Right lobe of liver (tissue), 4 donors: ENCODE measurements around the gene BAHD1.

ENCODE experiments used
- POLR2A ChIP-seq: fragments of 450-650 bp; IDR thresholded peaks from one replicate; pipeline ENCODE4 v1.6.1; 2017; ENCODE audit warnings: antibody characterized with exemption, mild to moderate bottlenecking
- TF ChIP-seq, protein P1 (sequence below), 4 donors: fragments of 200-600 bp in 3 of 4; fragments of 450-650 bp in 1 of 4; IDR thresholded peaks; one replicate each; pipeline versions ENCODE4 v1.5.1 to v1.8.0; 2016 to 2022; ENCODE audit warnings: antibody characterized with exemption in 4 of 4, mild to moderate bottlenecking in 2 of 4
- donor health status: DM: no; HTN: no; CAD: no.
- donor health status: DM: no; HTN: no; CAD: no.
- donor health status: DM: no; HTN: yes; CAD: no.

DNA sequence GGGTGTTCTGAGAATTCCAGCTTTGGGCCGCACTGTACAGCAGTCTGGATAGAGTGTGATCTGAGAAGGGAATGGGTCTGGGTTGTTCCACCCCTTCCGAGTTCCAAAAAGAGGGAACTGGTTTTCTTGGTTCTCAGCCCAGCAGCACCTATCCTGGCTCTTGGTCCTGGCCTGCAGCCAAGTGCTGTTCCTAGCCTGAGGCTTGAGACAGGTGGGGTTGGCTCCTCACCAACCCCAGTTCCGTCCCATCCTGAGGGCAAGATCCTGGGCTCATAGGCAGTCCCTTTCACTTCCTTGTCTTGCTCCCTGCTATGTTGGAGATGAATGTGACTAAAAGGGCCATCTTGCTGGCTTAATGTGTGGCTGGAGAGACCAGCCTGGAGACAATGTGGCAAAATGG lies 20.0 kb upstream of the BAHD1 start:
- TF ChIP-seq, protein P1, sequence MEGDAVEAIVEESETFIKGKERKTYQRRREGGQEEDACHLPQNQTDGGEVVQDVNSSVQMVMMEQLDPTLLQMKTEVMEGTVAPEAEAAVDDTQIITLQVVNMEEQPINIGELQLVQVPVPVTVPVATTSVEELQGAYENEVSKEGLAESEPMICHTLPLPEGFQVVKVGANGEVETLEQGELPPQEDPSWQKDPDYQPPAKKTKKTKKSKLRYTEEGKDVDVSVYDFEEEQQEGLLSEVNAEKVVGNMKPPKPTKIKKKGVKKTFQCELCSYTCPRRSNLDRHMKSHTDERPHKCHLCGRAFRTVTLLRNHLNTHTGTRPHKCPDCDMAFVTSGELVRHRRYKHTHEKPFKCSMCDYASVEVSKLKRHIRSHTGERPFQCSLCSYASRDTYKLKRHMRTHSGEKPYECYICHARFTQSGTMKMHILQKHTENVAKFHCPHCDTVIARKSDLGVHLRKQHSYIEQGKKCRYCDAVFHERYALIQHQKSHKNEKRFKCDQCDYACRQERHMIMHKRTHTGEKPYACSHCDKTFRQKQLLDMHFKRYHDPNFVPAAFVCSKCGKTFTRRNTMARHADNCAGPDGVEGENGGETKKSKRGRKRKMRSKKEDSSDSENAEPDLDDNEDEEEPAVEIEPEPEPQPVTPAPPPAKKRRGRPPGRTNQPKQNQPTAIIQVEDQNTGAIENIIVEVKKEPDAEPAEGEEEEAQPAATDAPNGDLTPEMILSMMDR (IDR thresholded peaks at IDR 0.05): no peak
- no peak for TF ChIP-seq POLR2A
